ENCODE measurements around the gene TGM5.

DNA sequence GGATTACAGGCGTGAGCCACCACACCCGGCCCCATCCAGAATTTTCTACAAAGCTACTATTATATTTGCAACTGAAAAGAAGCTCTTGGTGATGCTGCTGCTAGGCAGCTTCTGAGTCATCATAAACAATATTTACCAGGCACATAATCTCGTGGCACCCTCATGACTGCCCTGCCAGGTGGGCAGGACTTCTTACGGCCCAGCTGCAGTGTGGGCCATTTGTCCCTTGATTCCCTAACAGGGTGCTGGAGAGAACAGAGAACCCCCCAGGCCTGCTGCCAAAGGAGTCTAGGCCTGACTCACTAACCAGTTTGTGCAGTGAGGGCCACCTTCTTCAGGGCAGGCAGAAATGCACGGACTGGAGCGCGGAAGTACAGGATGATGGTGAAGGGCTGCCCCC, 50.8 kb downstream of the TGM5 start:
- TF ChIP-seq, protein P1, sequence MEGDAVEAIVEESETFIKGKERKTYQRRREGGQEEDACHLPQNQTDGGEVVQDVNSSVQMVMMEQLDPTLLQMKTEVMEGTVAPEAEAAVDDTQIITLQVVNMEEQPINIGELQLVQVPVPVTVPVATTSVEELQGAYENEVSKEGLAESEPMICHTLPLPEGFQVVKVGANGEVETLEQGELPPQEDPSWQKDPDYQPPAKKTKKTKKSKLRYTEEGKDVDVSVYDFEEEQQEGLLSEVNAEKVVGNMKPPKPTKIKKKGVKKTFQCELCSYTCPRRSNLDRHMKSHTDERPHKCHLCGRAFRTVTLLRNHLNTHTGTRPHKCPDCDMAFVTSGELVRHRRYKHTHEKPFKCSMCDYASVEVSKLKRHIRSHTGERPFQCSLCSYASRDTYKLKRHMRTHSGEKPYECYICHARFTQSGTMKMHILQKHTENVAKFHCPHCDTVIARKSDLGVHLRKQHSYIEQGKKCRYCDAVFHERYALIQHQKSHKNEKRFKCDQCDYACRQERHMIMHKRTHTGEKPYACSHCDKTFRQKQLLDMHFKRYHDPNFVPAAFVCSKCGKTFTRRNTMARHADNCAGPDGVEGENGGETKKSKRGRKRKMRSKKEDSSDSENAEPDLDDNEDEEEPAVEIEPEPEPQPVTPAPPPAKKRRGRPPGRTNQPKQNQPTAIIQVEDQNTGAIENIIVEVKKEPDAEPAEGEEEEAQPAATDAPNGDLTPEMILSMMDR (IDR thresholded peaks at IDR 0.05) = no peak
- TF ChIP-seq POLR2A (IDR thresholded peaks at IDR 0.05) (no peak), EP300 (IDR thresholded peaks at IDR 0.05) (no peak)
